Lower lobe of right lung (tissue), 2 donors: ENCODE data around the gene RAB8A. TPM values are rescaled to one million over a fixed set of nuclear protein-coding genes. Genes with fewer than 3 reads are reported as not detected.

ENCODE experiments used
- ATAC-seq, 2 donors: fragments of 200-7000 bp; cut with Tn5 transposase; one replicate each; pipeline ENCODE4 v1.9.1; 2020 to 2022; ENCODE audit warnings: mild to moderate bottlenecking in 2 of 2, moderate library complexity in 2 of 2
- DNase-seq: peaks from one replicate; pipeline ENCODE4 v3.0.0-alpha.2; 2020
- H3K27ac ChIP-seq: fragments of 200-600 bp; one replicate; pipeline ENCODE4 v1.8.0; 2022
- H3K27me3 ChIP-seq: fragments of 200-600 bp; one replicate; pipeline ENCODE4 v1.8.0; 2022; ENCODE audit warnings: low read depth
- H3K36me3 ChIP-seq: fragments of 200-600 bp; one replicate; pipeline ENCODE4 v1.8.0; 2022; ENCODE audit warnings: mild to moderate bottlenecking
- H3K4me1 ChIP-seq: fragments of 200-600 bp; one replicate; pipeline ENCODE4 v1.8.0; 2022
- H3K4me3 ChIP-seq: fragments of 200-600 bp; one replicate; pipeline ENCODE4 v1.8.0; 2022; ENCODE audit warnings: mild to moderate bottlenecking
- H3K9me3 ChIP-seq: fragments of 200-600 bp; one replicate; pipeline ENCODE4 v1.8.0; 2022
- intact Hi-C: fragments of 100-400 bp; cut with DNase I; formaldehyde crosslinking; loops from one replicate; pipeline ENCODE4 v1.11.0; 2022
- total RNA-seq: library from RNA; stranded (reverse); fragmentation: NEBNext Ultra II Directional; extraction: Animal tissue kit (Norgen Biotek cat#: 25700); gene quantifications from one replicate; pipeline ENCODE4 v1.2.1, GENCODE V29; 2021
- TF ChIP-seq, protein P1 (sequence below): fragments of 200-600 bp; IDR thresholded peaks from one replicate; pipeline ENCODE4 v1.8.0; 2022; ENCODE audit warnings: antibody characterized with exemption, mild to moderate bottlenecking
- donor health status: DM: no; HTN: yes; CAD: no; lungs with severe emphysema.

The RAB8A gene
- total RNA-seq, 1 donor from 2014 or later = 110 TPM

DNA sequence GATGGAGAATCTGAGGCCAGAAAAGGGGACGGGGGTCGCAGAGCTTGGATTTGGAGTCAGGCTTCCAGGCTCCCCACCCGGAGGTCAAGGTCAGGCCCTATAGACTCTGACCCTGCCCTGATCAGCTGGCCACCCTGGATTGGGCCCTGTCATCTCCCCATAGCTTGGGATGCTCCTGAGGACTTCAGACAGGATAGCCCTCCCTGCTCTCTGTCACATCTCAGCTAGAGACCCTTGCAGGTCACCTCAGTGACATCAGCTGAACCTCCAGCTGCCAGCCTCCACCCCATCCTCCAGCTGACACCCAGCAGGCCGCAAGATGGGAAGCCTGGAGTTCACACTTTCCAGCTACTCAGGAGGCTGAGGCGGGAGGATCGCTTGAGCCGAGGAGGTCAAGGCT lies 38.2 kb upstream of the RAB8A start:
- Histone ChIP-seq H3K4me1 (peaks cover 56% of the 10 kb centered on the region), H3K36me3 (no peaks in the 10 kb centered on the region), H3K4me3 (no peak overlapping the region), H3K27ac (no peak overlapping the region), H3K27me3 (no peaks in the 10 kb centered on the region), H3K9me3 (no peaks in the 10 kb centered on the region)
- no peak for ATAC-seq
- intact Hi-C loops = no loop called here
- TF ChIP-seq, protein P1, sequence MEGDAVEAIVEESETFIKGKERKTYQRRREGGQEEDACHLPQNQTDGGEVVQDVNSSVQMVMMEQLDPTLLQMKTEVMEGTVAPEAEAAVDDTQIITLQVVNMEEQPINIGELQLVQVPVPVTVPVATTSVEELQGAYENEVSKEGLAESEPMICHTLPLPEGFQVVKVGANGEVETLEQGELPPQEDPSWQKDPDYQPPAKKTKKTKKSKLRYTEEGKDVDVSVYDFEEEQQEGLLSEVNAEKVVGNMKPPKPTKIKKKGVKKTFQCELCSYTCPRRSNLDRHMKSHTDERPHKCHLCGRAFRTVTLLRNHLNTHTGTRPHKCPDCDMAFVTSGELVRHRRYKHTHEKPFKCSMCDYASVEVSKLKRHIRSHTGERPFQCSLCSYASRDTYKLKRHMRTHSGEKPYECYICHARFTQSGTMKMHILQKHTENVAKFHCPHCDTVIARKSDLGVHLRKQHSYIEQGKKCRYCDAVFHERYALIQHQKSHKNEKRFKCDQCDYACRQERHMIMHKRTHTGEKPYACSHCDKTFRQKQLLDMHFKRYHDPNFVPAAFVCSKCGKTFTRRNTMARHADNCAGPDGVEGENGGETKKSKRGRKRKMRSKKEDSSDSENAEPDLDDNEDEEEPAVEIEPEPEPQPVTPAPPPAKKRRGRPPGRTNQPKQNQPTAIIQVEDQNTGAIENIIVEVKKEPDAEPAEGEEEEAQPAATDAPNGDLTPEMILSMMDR = no peak
- peak; percentile 36 for DNase-seq

- ATAC-seq (no peak), DNase-seq (no peak)
- Histone ChIP-seq H3K4me1 (peaks cover 59% of the 10 kb centered on the region), H3K4me3 (no peak overlapping the region), H3K27me3 (no peaks in the 10 kb centered on the region), H3K9me3 (no peaks in the 10 kb centered on the region), H3K36me3 (no peaks in the 10 kb centered on the region), H3K27ac (no peak overlapping the region)
- intact Hi-C loops = no loop called here
- TF ChIP-seq, protein P1 = no peak
These were observed 37.7 kb upstream of the RAB8A start for GRCh38 chr19:16073988-16074387.

DNA sequence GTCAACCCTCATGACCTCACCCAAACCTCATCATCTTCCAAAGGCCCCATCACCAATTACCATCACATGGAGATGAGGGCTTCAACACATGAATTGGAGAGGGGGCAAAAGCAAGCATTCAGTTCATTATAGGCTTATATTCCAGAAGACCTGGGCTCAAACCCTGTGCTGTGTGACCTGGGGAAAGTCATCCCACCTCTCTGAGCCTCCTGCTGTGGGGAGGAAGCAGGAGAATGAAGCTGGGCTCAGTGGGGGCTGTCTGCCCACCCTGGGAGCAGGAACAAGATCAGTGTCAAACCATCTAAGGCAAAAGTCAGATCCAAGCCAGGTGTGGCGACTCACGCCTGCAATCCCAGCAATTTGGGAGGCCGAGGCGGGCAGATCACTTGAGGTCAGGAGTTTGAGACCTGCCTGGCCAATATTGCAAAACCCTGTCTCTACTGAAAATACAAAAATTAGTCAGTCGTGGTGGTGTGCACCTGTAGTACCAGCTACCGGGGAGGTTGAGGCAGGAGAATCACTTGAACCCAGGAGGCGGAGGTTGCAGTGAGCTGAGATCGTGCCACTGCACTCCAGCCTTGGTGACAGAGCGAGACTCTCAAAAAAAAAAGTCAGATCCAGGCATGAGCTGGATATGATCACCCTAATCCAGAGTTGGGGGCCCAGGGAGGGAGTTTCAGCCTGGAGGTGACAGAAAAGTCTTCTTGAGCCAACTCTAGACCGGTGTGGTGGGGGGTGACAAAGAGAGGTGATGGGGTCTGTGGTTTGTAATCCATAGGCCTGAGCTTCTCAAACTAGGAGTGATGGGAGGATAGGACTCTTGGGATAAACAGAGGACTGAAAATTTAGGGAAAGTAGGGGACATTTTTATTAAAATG lies 37.0 kb upstream of the RAB8A start:
- TF ChIP-seq, protein P1 = no peak
- intact Hi-C loops = no loop called here
- peaks cover 64% of the 10 kb centered on the region for H3K4me1 ChIP-seq
- no peak overlapping the region for H3K4me3 ChIP-seq
- no peaks in the 10 kb centered on the region for H3K9me3 ChIP-seq
- DNase-seq (peak; percentile 24), ATAC-seq (no peak)
- peak overlapping the region; percentile 100 for H3K27ac ChIP-seq
- no peaks in the 10 kb centered on the region for H3K27me3 ChIP-seq
- no peaks in the 10 kb centered on the region for H3K36me3 ChIP-seq

GRCh38 chr19:16075430-16076153 lies 36.1 kb upstream of the RAB8A start:
- ATAC-seq (peak in 1 of 2 donors; percentile 1), DNase-seq (peak; percentile 33)
- Histone ChIP-seq H3K27ac (peak overlapping the region; percentile 100), H3K4me1 (peaks cover 64% of the 10 kb centered on the region), H3K4me3 (peak overlapping the region; percentile 90), H3K27me3 (no peaks in the 10 kb centered on the region), H3K9me3 (no peaks in the 10 kb centered on the region), H3K36me3 (peaks cover 3% of the 10 kb centered on the region)
- TF ChIP-seq, protein P1 = no peak
- intact Hi-C loops = no loop called here

GRCh38 chr19:16076154-16076957 lies 35.3 kb upstream of the RAB8A start, which contains the start of gene TPM4:
TSS of gene TPM4 (plus strand) at chr19:16076495. CDS start at chr19:16076566, 71 bp downstream.
- TF ChIP-seq, protein P1 = no peak
- ATAC-seq (peak; percentile 88 to 93), DNase-seq (peak; percentile 95)
- Histone ChIP-seq H3K27me3 (no peaks in the 10 kb centered on the region), H3K27ac (peak within 1 kb of the TSS; percentile 100), H3K9me3 (no peaks in the 10 kb centered on the region), H3K4me3 (peak within 1 kb of the TSS; percentile 90), H3K36me3 (peaks cover 11% of the 10 kb centered on the region), H3K4me1 (peaks cover 64% of the 10 kb centered on the region)
- intact Hi-C loops = no loop called here
